ENCODE measurements around the gene FKBP3. TPM values are rescaled to one million over a fixed set of nuclear protein-coding genes. Genes with fewer than 3 reads are reported as not detected.
"Not testable (repeated sequence)": the region's sequence is repeated elsewhere in the genome, so short reads cannot be mapped to it uniquely, and the experiment has no call there.

The FKBP3 gene
- total and polyA plus RNA-seq, 2 donors: 64.8 to 198 TPM

GRCh38 chr14:45080416-45080968 lies 53.8 kb downstream of the FKBP3 start:
- H3K9me3 ChIP-seq (ENCODE audit: control insufficient read depth in 2 of 2, insufficient read depth in 1 of 2, low read length in 1 of 2); H3K36me3 ChIP-seq (ENCODE audit: control insufficient read depth in 2 of 2, insufficient read depth in 2 of 2, low read length in 1 of 2); H3K27ac ChIP-seq (ENCODE audit: low read depth in 1 of 2, low read length in 1 of 2); H3K4me1 ChIP-seq (ENCODE audit: control insufficient read depth in 2 of 2, insufficient read depth in 2 of 2, low read length in 2 of 2); H3K4me3 ChIP-seq (ENCODE audit: low read length in 2 of 2); DNase-seq (ENCODE audit: low read depth in 6 of 9, low spot score in 9 of 9); H3K27me3 ChIP-seq (ENCODE audit: control insufficient read depth in 2 of 2, insufficient read depth in 1 of 2, low read length in 1 of 2): not testable (repeated sequence)
- 98% methylated on average over 40 of the region's 40 CpGs for WGBS

- no peak overlapping the region for H3K4me3 ChIP-seq (ENCODE audit: low read length in 2 of 2)
- 100% methylated on average over 1 of the region's 1 CpG for WGBS
- H3K9me3 ChIP-seq (ENCODE audit: control insufficient read depth in 2 of 2, insufficient read depth in 1 of 2, low read length in 1 of 2): no peaks in the 10 kb centered on the region
These were observed 56.0 kb downstream of the FKBP3 start for GRCh38 chr14:45078323-45078722.

GRCh38 chr14:45073231-45073879 lies 60.9 kb downstream of the FKBP3 start:
- no peaks in the 10 kb centered on the region for H3K36me3 ChIP-seq (ENCODE audit: control insufficient read depth in 2 of 2, insufficient read depth in 2 of 2, low read length in 1 of 2)
- WGBS: 97% methylated on average over 5 of the region's 5 CpGs
- H3K27me3 ChIP-seq (ENCODE audit: control insufficient read depth in 2 of 2, insufficient read depth in 1 of 2, low read length in 1 of 2): no peaks in the 10 kb centered on the region
- H3K4me1 ChIP-seq (ENCODE audit: control insufficient read depth in 2 of 2, insufficient read depth in 2 of 2, low read length in 2 of 2): no peaks in the 10 kb centered on the region
- no peak for DNase-seq (ENCODE audit: low read depth in 6 of 9, low spot score in 9 of 9)
- H3K27ac ChIP-seq (ENCODE audit: low read depth in 1 of 2, low read length in 1 of 2): no peak overlapping the region
- no peak overlapping the region for H3K4me3 ChIP-seq (ENCODE audit: low read length in 2 of 2)
- no peaks in the 10 kb centered on the region for H3K9me3 ChIP-seq (ENCODE audit: control insufficient read depth in 2 of 2, insufficient read depth in 1 of 2, low read length in 1 of 2)

More at GRCh38 chr14:45078323-45078722, 56.0 kb downstream of the FKBP3 start:
- Histone ChIP-seq H3K4me1 (ENCODE audit: control insufficient read depth in 2 of 2, insufficient read depth in 2 of 2, low read length in 2 of 2) (peaks cover 2% of the 10 kb centered on the region in 2 donors), H3K36me3 (ENCODE audit: control insufficient read depth in 2 of 2, insufficient read depth in 2 of 2, low read length in 1 of 2) (no peaks in the 10 kb centered on the region), H3K27ac (ENCODE audit: low read depth in 1 of 2, low read length in 1 of 2) (no peak overlapping the region), H3K27me3 (ENCODE audit: control insufficient read depth in 2 of 2, insufficient read depth in 1 of 2, low read length in 1 of 2) (no peaks in the 10 kb centered on the region)
- DNase-seq (ENCODE audit: low read depth in 6 of 9, low spot score in 9 of 9): no peak

- Histone ChIP-seq H3K27ac (ENCODE audit: low read depth in 1 of 2, low read length in 1 of 2) (no peak overlapping the region), H3K4me1 (ENCODE audit: control insufficient read depth in 2 of 2, insufficient read depth in 2 of 2, low read length in 2 of 2) (no peaks in the 10 kb centered on the region), H3K27me3 (ENCODE audit: control insufficient read depth in 2 of 2, insufficient read depth in 1 of 2, low read length in 1 of 2) (no peaks in the 10 kb centered on the region), H3K4me3 (ENCODE audit: low read length in 2 of 2) (no peak overlapping the region), H3K9me3 (ENCODE audit: control insufficient read depth in 2 of 2, insufficient read depth in 1 of 2, low read length in 1 of 2) (no peaks in the 10 kb centered on the region), H3K36me3 (ENCODE audit: control insufficient read depth in 2 of 2, insufficient read depth in 2 of 2, low read length in 1 of 2) (no peaks in the 10 kb centered on the region)
- 97% methylated on average over 6 of the region's 6 CpGs for WGBS
- DNase-seq (ENCODE audit: low read depth in 6 of 9, low spot score in 9 of 9): no peak
These were observed 62.2 kb downstream of the FKBP3 start for GRCh38 chr14:45072126-45072525.

- H3K4me3 ChIP-seq (ENCODE audit: low read length in 2 of 2): no peak overlapping the region
- no peaks in the 10 kb centered on the region for H3K9me3 ChIP-seq (ENCODE audit: control insufficient read depth in 2 of 2, insufficient read depth in 1 of 2, low read length in 1 of 2)
- no peaks in the 10 kb centered on the region for H3K27me3 ChIP-seq (ENCODE audit: control insufficient read depth in 2 of 2, insufficient read depth in 1 of 2, low read length in 1 of 2)
- WGBS: 93% methylated on average over 1 of the region's 1 CpG
- H3K4me1 ChIP-seq (ENCODE audit: control insufficient read depth in 2 of 2, insufficient read depth in 2 of 2, low read length in 2 of 2): no peaks in the 10 kb centered on the region
- H3K27ac ChIP-seq (ENCODE audit: low read depth in 1 of 2, low read length in 1 of 2): no peak overlapping the region
- DNase-seq (ENCODE audit: low read depth in 6 of 9, low spot score in 9 of 9): no peak
- no peaks in the 10 kb centered on the region for H3K36me3 ChIP-seq (ENCODE audit: control insufficient read depth in 2 of 2, insufficient read depth in 2 of 2, low read length in 1 of 2)
These were observed 64.1 kb downstream of the FKBP3 start for GRCh38 chr14:45070215-45070614.

GRCh38 chr14:45068396-45068795 lies 65.9 kb downstream of the FKBP3 start:
- H3K4me3 ChIP-seq (ENCODE audit: low read length in 2 of 2): no peak overlapping the region
- no peak for DNase-seq (ENCODE audit: low read depth in 6 of 9, low spot score in 9 of 9)
- WGBS: 98% methylated on average over 3 of the region's 3 CpGs
- H3K9me3 ChIP-seq (ENCODE audit: control insufficient read depth in 2 of 2, insufficient read depth in 1 of 2, low read length in 1 of 2): no peaks in the 10 kb centered on the region
- no peaks in the 10 kb centered on the region for H3K4me1 ChIP-seq (ENCODE audit: control insufficient read depth in 2 of 2, insufficient read depth in 2 of 2, low read length in 2 of 2)
- H3K27ac ChIP-seq (ENCODE audit: low read depth in 1 of 2, low read length in 1 of 2): no peak overlapping the region
- H3K27me3 ChIP-seq (ENCODE audit: control insufficient read depth in 2 of 2, insufficient read depth in 1 of 2, low read length in 1 of 2): no peaks in the 10 kb centered on the region
- no peaks in the 10 kb centered on the region for H3K36me3 ChIP-seq (ENCODE audit: control insufficient read depth in 2 of 2, insufficient read depth in 2 of 2, low read length in 1 of 2)

- WGBS: 96% methylated on average over 3 of the region's 3 CpGs
- Histone ChIP-seq H3K4me1 (ENCODE audit: control insufficient read depth in 2 of 2, insufficient read depth in 2 of 2, low read length in 2 of 2) (no peaks in the 10 kb centered on the region), H3K27ac (ENCODE audit: low read depth in 1 of 2, low read length in 1 of 2) (no peak overlapping the region), H3K36me3 (ENCODE audit: control insufficient read depth in 2 of 2, insufficient read depth in 2 of 2, low read length in 1 of 2) (no peaks in the 10 kb centered on the region), H3K9me3 (ENCODE audit: control insufficient read depth in 2 of 2, insufficient read depth in 1 of 2, low read length in 1 of 2) (no peaks in the 10 kb centered on the region), H3K4me3 (ENCODE audit: low read length in 2 of 2) (no peak overlapping the region), H3K27me3 (ENCODE audit: control insufficient read depth in 2 of 2, insufficient read depth in 1 of 2, low read length in 1 of 2) (no peaks in the 10 kb centered on the region)
- DNase-seq (ENCODE audit: low read depth in 6 of 9, low spot score in 9 of 9): no peak
These were observed 67.6 kb downstream of the FKBP3 start for GRCh38 chr14:45066667-45067066.

GRCh38 chr14:45065956-45066355 lies 68.3 kb downstream of the FKBP3 start:
- no peak overlapping the region for H3K27ac ChIP-seq (ENCODE audit: low read depth in 1 of 2, low read length in 1 of 2)
- H3K36me3 ChIP-seq (ENCODE audit: control insufficient read depth in 2 of 2, insufficient read depth in 2 of 2, low read length in 1 of 2): no peaks in the 10 kb centered on the region
- H3K9me3 ChIP-seq (ENCODE audit: control insufficient read depth in 2 of 2, insufficient read depth in 1 of 2, low read length in 1 of 2): no peaks in the 10 kb centered on the region
- no peaks in the 10 kb centered on the region for H3K4me1 ChIP-seq (ENCODE audit: control insufficient read depth in 2 of 2, insufficient read depth in 2 of 2, low read length in 2 of 2)
- DNase-seq (ENCODE audit: low read depth in 6 of 9, low spot score in 9 of 9): no peak
- H3K27me3 ChIP-seq (ENCODE audit: control insufficient read depth in 2 of 2, insufficient read depth in 1 of 2, low read length in 1 of 2): no peaks in the 10 kb centered on the region
- WGBS: 98% methylated on average over 2 of the region's 2 CpGs
- no peak overlapping the region for H3K4me3 ChIP-seq (ENCODE audit: low read length in 2 of 2)

All from thymus (tissue), 11 donors.